ENCODE results near the gene FXYD1.

DNA sequence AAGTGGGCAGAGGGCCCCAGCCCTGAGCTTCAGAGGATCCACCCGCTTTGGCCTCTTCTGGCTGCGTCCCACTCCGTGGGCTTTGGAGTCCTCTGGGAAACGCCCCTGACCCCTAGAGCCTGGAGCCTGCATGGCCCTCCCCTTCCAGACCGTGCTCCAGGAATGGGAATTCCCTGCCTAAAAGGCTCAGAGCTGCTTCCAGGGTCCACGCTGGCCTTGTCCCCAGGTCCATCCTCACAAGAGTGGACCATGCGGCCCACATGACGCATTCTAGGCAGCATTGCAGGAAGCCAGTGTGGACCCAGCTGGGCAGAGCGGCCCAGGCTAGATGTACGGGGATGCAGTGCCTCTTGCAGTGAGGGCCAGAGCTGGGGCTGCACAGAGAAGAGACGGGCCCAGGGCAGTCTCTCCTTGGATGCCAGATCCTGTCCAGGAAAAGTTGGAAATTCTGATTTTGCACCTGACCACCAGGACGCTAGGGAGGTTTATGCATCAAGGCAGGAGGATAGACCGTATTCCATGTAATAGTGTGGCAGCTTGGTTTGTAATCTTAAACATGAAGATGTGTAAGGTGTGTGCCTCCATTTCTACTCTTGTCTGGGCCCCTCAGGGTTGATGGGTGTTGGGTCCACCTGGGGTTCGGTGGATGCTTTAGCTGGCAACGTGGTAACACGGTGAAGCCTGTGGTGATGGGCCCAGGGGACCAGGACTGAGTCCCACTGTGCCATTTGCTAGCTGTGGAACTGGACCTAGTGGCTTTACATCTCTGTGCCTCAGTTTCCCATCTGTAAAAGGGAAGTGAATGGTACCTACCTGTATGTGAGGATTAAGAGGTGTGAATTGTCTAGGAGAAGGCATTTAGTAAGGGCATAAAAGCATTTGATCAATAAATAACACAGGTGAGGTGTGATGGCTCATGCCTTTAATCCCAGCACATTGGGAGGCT lies 37.8 kb upstream of the FXYD1 start:
- no peak for TF ChIP-seq EZH2phosphoT487 (IDR thresholded peaks at IDR 0.05; ENCODE audit: low read depth)
- TF ChIP-seq, protein P1, sequence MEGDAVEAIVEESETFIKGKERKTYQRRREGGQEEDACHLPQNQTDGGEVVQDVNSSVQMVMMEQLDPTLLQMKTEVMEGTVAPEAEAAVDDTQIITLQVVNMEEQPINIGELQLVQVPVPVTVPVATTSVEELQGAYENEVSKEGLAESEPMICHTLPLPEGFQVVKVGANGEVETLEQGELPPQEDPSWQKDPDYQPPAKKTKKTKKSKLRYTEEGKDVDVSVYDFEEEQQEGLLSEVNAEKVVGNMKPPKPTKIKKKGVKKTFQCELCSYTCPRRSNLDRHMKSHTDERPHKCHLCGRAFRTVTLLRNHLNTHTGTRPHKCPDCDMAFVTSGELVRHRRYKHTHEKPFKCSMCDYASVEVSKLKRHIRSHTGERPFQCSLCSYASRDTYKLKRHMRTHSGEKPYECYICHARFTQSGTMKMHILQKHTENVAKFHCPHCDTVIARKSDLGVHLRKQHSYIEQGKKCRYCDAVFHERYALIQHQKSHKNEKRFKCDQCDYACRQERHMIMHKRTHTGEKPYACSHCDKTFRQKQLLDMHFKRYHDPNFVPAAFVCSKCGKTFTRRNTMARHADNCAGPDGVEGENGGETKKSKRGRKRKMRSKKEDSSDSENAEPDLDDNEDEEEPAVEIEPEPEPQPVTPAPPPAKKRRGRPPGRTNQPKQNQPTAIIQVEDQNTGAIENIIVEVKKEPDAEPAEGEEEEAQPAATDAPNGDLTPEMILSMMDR (IDR thresholded peaks at IDR 0.05; ENCODE audit: low read depth, low read length), result no peak

All from OCI-LY3 (cell line).